IMR-90 (cell line): ENCODE data around the gene BMPER.

ENCODE experiments used
- POLR2A ChIP-seq: IDR thresholded peaks from 2 replicates; pipeline ENCODE4 v1.6.1; 2012; ENCODE audit warnings: mild to moderate bottlenecking, low read depth, low read length
- RFX5 ChIP-seq: IDR thresholded peaks from 2 replicates; pipeline ENCODE4 v1.8.0; 2012; ENCODE audit warnings: low read depth, mild to moderate bottlenecking, low read length, moderate library complexity
- TF ChIP-seq, protein P1 (sequence below): conservative IDR thresholded peaks from 2 replicates; pipeline ENCODE4 v1.5.1; 2012; ENCODE audit warnings: mild to moderate bottlenecking, low read depth, low read length, improper control_type of control experiment
- TF ChIP-seq, protein P2 (sequence below): fragments of 150-350 bp; IDR thresholded peaks from 2 replicates; pipeline ENCODE4 v1.6.1; 2017; ENCODE audit warnings: mild to moderate bottlenecking, antibody characterized with exemption, low read length, low read depth

DNA sequence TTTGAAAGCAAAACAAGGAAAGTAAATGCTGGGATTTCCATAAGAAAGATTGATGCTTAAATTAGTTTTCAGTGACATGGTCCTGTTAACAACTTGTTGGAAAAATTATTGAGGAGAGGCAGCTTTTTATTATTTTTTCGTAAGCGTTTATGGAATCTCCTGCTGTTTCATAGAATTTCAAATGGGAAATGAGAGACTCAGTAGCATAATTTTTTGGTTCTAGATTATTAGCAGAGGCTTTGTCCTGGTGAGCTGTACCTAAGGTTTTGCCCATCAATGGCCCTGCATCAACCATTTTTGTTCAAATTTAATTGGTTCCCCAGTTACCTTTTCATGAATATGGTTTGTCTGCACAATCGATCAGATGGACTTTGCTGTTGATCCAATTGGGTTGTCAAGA lies 205.7 kb downstream of the BMPER start:
- TF ChIP-seq, protein P1, sequence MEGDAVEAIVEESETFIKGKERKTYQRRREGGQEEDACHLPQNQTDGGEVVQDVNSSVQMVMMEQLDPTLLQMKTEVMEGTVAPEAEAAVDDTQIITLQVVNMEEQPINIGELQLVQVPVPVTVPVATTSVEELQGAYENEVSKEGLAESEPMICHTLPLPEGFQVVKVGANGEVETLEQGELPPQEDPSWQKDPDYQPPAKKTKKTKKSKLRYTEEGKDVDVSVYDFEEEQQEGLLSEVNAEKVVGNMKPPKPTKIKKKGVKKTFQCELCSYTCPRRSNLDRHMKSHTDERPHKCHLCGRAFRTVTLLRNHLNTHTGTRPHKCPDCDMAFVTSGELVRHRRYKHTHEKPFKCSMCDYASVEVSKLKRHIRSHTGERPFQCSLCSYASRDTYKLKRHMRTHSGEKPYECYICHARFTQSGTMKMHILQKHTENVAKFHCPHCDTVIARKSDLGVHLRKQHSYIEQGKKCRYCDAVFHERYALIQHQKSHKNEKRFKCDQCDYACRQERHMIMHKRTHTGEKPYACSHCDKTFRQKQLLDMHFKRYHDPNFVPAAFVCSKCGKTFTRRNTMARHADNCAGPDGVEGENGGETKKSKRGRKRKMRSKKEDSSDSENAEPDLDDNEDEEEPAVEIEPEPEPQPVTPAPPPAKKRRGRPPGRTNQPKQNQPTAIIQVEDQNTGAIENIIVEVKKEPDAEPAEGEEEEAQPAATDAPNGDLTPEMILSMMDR = no peak
- no peak for TF ChIP-seq POLR2A
- TF ChIP-seq, protein P2, sequence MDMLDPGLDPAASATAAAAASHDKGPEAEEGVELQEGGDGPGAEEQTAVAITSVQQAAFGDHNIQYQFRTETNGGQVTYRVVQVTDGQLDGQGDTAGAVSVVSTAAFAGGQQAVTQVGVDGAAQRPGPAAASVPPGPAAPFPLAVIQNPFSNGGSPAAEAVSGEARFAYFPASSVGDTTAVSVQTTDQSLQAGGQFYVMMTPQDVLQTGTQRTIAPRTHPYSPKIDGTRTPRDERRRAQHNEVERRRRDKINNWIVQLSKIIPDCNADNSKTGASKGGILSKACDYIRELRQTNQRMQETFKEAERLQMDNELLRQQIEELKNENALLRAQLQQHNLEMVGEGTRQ = no peak
- no peak for TF ChIP-seq RFX5
